Dedifferentiated amniotic fluid mesenchymal stem cell (primary cell): ENCODE measurements around the gene MCF2L.
"Not testable (repeated sequence)": the region's sequence is repeated elsewhere in the genome, so short reads cannot be mapped to it uniquely, and the experiment has no call there.

ENCODE experiments used
- DNase-seq: peaks from one replicate; pipeline ENCODE4 v3.0.0-alpha.2; 2016; ENCODE audit errors: extremely low spot score

MCF2L gene

GRCh38 chr13:113096052-113096744 lies 127.2 kb downstream of the MCF2L start:
- no peak for DNase-seq

GRCh38 chr13:113096745-113097305 lies 127.8 kb downstream of the MCF2L start:
- DNase-seq = no peak

- DNase-seq = no peak
These were observed 128.6 kb downstream of the MCF2L start for GRCh38 chr13:113097651-113098050.

- DNase-seq = no peak
These were observed 129.2 kb downstream of the MCF2L start for GRCh38 chr13:113098162-113098732.

- DNase-seq = no peak
These were observed 130.1 kb downstream of the MCF2L start for GRCh38 chr13:113099142-113099541.

- DNase-seq = not testable (repeated sequence)
These were observed 133.3 kb downstream of the MCF2L start for GRCh38 chr13:113102302-113102701.

GRCh38 chr13:113102727-113103126 lies 133.7 kb downstream of the MCF2L start:
- DNase-seq = no peak

- DNase-seq = no peak
These were observed 134.6 kb downstream of the MCF2L start for GRCh38 chr13:113103646-113104045.

- no peak for DNase-seq
These were observed 136.3 kb downstream of the MCF2L start, which contains the start of gene F7 for GRCh38 chr13:113105032-113105920. Gene F7 (plus strand): TSS chr13:113105791. CDS start chr13:113105842, 51 bp downstream.

- no peak for DNase-seq
These were observed 137.0 kb downstream of the MCF2L start for GRCh38 chr13:113105921-113106452.

GRCh38 chr13:113106711-113107351 lies 137.8 kb downstream of the MCF2L start:
- DNase-seq = no peak

GRCh38 chr13:113108521-113108920 lies 139.5 kb downstream of the MCF2L start:
- DNase-seq = not testable (repeated sequence)

- DNase-seq = no peak
These were observed 140.4 kb downstream of the MCF2L start for GRCh38 chr13:113109151-113110047.

- DNase-seq = no peak
These were observed 141.2 kb downstream of the MCF2L start for GRCh38 chr13:113110048-113110851.

GRCh38 chr13:113110852-113111315 lies 141.9 kb downstream of the MCF2L start:
- no peak for DNase-seq

GRCh38 chr13:113111821-113112220 lies 142.8 kb downstream of the MCF2L start:
- DNase-seq = not testable (repeated sequence)

GRCh38 chr13:113112475-113112874 lies 143.5 kb downstream of the MCF2L start:
- DNase-seq = not testable (repeated sequence)

GRCh38 chr13:113112893-113113845 lies 144.2 kb downstream of the MCF2L start:
- DNase-seq = no peak
